Activated T-cell treated with anti-CD3 and anti-CD28 coated beads, Interleukin-2, amount 50 U/mL, for 1 hour (primary cell): Measurements from ENCODE around the gene OTOS.

Experiments
- DNase-seq: peaks from one replicate; pipeline ENCODE4 v3.0.0-alpha.2; 2020

Gene OTOS

GRCh38 chr2:240166761-240167587 is 26.5 kb upstream of the OTOS start:
- no peak for DNase-seq

DNA sequence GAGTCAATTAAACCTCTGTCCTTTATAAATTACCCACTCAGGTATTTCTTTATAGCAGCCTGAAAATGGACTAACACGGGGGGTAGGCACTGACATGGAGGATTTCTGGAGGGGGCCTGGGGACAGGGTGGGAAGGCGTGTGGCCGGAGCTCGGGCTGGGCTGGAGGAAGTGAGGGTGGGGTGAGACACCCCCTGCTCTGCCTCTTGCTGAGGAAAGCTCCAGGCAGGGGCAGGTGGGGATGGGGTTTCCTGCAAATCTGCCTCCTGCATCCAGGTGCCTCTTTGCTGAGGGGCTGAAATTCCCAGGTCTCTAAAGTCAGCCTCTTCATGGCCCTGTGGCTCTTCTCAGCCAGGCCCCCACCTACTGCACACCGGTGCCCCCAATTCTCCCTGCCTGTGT is 25.7 kb upstream of the OTOS start:
- DNase-seq = no peak

DNA sequence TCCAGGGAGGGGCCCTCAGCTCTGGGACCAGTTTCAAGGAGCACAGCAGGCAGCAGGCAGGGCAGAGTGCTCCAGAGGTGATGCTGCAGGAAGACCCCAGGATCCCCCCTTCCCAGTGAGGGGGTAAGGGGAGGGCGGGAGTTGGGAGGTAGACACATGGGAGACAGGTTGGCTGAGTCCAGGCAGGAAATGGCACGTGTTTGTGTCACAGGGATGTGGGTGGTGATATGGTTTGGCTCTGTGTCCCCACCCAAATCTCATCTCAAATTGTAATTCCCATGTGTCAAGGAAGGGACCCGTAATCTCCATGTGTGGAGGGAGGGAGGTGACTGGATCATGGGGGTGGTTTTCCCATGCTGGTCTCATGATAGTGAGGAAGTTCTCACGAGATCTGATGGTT is 25.2 kb upstream of the OTOS start:
- DNase-seq = no peak

DNA sequence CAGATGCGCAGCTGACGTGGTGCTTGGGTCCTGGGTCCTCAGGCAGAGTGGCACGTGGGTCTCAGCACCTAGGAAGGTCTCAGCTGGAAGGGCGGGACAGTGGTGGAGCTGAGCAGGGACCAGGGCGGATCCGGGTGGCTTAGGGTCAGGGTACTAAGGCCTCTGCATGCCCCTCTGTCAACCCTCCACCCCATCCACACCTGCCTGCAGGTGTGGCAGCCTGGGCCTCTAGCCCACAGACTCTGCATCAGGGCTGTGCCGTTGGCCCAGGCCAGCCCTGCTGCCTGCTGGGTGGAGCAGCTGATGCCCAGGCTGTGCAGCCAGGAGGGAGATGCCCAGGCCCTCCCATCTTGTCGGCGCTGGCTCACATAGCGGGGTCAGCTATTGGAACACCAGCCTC is 24.6 kb upstream of the OTOS start:
- no peak for DNase-seq

DNA sequence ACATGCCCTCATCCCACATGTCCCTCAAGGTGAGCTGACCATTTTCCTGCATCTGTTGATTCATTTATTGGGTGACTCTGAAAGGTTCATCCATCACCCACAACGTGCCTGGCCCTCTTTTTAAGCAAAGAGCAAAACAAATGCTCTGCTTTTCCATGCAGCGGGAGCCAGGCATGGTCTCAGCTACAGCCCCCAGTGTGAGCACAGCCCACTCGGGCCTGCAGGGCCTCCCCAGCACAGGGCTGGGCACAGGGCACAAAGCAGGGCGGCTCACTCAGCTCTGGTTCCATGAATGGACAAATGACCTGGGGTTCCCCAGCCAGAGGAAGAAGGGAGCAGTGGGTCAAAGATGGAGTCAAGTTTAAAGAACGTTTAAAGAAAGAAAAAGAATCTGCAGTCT is 24.1 kb upstream of the OTOS start:
- no peak for DNase-seq

DNA sequence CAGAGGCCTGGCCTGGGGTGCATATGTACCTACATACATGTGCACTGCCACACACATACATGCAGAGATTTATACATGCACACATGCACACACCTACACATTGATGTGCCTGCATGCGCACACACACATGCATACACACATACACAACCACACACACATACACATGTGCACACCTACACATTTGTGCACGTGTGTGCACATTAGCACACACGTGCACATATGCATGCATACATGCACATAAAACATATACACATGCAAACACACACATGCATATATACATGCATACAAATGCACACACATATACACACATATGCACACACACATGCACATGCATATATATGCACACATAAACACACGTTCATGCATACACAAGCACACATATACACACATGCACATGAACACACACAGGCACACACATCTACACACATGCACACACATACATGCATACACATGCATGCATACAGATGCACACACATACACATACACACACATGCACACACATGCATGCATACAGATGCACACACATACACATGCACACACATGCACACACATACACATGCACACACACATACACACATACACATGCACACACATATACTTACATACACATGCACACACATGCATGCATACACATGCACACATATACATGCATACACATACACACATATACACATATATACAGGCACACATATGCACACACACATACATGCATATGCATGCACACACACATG is 23.6 kb upstream of the OTOS start:
- no peak for DNase-seq

GRCh38 chr2:240162939-240163714 is 22.7 kb upstream of the OTOS start:
- no peak for DNase-seq

- DNase-seq = no peak
Observed at GRCh38 chr2:240162531-240162930, 22.1 kb upstream of the OTOS start.

DNA sequence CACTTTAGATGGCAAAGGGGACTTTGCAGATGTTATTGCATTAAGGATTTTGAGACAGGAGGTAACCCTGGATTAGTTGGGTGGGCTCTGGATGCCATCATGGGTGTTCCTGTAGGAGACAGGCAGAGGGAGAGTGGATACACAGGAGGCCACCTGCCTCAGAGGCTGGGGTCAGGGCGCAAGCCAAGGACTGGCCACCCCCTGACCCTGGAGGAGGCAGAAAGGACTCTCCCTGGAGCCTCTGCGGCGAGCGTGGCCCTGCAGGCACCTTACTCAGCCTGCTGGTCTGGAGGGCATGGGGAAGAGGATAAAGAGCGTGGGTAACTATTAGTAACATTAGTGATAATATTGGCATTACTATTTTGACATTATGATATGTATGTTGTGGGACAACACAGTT is 21.6 kb upstream of the OTOS start:
- no peak for DNase-seq

- DNase-seq = no peak
Observed at GRCh38 chr2:240161087-240161750, 20.8 kb upstream of the OTOS start.

DNA sequence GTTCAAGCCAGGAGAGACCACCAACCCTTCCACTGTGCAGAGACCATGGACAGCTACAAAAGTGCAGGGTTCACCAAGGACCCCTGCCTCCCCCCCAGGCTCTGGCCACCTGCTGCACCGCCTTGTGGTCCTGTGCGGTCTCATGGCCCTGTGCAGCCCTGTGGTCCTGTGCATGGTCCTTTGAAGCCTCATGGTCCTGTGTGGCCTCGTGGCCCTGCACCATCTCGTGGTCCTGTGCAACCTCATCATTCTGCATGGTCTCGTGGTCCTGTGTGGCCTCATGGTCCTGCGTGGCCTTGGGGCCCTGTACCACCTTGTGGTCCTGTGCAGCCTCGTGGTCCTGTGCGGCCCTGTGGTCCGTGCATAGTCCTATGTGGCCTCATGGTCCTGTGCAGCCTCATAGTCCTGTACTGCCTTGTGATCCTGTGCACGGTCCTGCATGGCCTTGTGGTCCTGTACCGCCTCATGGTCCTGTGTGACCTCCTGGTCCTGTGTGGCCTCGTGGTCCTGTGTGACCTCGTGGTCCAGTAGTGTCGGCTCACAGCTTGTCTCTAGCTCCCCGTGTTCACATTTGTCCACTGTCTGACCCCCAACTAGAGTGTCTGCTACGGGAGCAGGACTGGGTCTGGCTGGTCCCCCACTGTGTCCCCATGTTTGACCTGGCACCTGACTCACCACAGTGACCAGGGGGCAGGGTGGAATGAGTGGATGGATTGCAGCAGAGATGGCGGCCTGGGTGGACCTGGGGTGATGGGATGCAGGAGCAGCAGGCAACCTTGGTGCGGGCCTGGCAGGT is 20.0 kb upstream of the OTOS start:
- no peak for DNase-seq

- DNase-seq = no peak
Observed at GRCh38 chr2:240159251-240159839, 18.9 kb upstream of the OTOS start.

DNA sequence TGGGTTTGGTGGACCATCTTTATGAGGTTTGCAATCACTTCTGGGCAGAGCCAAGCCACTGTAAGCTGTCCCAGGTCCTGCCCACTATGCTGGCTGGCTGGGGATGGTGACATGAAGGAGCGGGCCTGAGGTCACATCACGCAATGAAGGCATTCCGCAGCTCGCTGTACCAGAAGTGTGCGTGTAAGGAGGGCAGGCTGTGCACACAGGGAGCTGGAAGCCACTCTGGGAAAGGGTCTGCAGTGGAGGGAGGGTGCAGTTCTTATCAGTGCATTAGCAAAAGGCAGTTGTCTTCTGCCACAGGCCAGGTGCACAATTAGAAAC is 16.7 kb upstream of the OTOS start:
- DNase-seq = no peak

GRCh38 chr2:240156435-240157146 is 16.1 kb upstream of the OTOS start:
- no peak for DNase-seq

GRCh38 chr2:240155745-240156390 is 15.4 kb upstream of the OTOS start:
- DNase-seq = no peak

- no peak for DNase-seq
Observed at GRCh38 chr2:240155048-240155744, 14.7 kb upstream of the OTOS start.

- DNase-seq = no peak
Observed at GRCh38 chr2:240154606-240155005, 14.1 kb upstream of the OTOS start.

GRCh38 chr2:240153418-240153817 is 13.0 kb upstream of the OTOS start:
- no peak for DNase-seq

- DNase-seq = no peak
Observed at GRCh38 chr2:240151477-240152031, 11.1 kb upstream of the OTOS start.
